CD14-positive monocyte (primary cell): ENCODE results near the gene GATA1. TPM values are rescaled to one million over a fixed set of nuclear protein-coding genes. Genes with fewer than 3 reads are reported as not detected.
A peak's percentile ranks its signal among the peaks of the same experiment; 100 is the strongest.

Experiments used
- DNase-seq, 3 donors: peaks; one replicate each; pipeline ENCODE4 v3.0.0-alpha.2; 2011 to 2022
- H2AFZ ChIP-seq: 2 replicates; pipeline ENCODE4 v1.6.0; 2012; ENCODE audit warnings: mild to moderate bottlenecking, low read depth, low read length, inconsistent platforms; ENCODE audit not compliant: insufficient read depth, poor library complexity, severe bottlenecking
- H3K27ac ChIP-seq, 2 donors: 1 replicate in 1 of 2; 2 replicates in 1 of 2; pipeline ENCODE4 v1.5.1; 2012 to 2013; ENCODE audit warnings: low read length in 2 of 2, control low read depth in 1 of 2, inconsistent platforms in 1 of 2, low read depth in 1 of 2, mild to moderate bottlenecking in 1 of 2
- H3K27me3 ChIP-seq, 2 donors: one replicate each; pipeline versions ENCODE4 v1.6.0 to v1.6.1; 2011 to 2013; ENCODE audit warnings: low read length in 2 of 2; ENCODE audit not compliant: control insufficient read depth in 2 of 2, insufficient read depth in 2 of 2
- H3K36me3 ChIP-seq, 2 donors: replicated peaks in 1 of 2; 1 replicate in 1 of 2; 2 replicates in 1 of 2; pipeline versions ENCODE4 v1.5.1 to v1.6.1; 2012 to 2013; ENCODE audit warnings: low read length in 2 of 2, control low read depth in 1 of 2, inconsistent platforms in 1 of 2, mild to moderate bottlenecking in 1 of 2; ENCODE audit not compliant: insufficient read depth in 2 of 2, control insufficient read depth in 1 of 2
- H3K4me1 ChIP-seq, 2 donors: 1 replicate in 1 of 2; 2 replicates in 1 of 2; pipeline versions ENCODE4 v1.5.1 to v1.6.1; 2012 to 2013; ENCODE audit warnings: low read length in 2 of 2, control low read depth in 1 of 2, inconsistent platforms in 1 of 2, mild to moderate bottlenecking in 1 of 2, moderate library complexity in 1 of 2; ENCODE audit not compliant: insufficient read depth in 2 of 2, control insufficient read depth in 1 of 2
- H3K4me2 ChIP-seq: replicated peaks from 2 replicates; pipeline ENCODE3; 2012; ENCODE audit warnings: low read length, moderate library complexity, mild to moderate bottlenecking; ENCODE audit not compliant: poor library complexity, severe bottlenecking; ENCODE audit errors: extremely low read depth
- H3K4me3 ChIP-seq, 3 experiments: fragments of 200-600 bp in 1 of 3; sonication (generic) in 1 of 3; replicated peaks in 1 of 3; 1 replicate in 2 of 3; 2 replicates in 1 of 3; pipeline ENCODE4 v1.5.1; 2011 to 2013; ENCODE audit warnings: low read length in 3 of 3, mild to moderate bottlenecking in 3 of 3, control low read depth in 2 of 3, low read depth in 2 of 3, inconsistent platforms in 1 of 3, moderate library complexity in 1 of 3
- H3K79me2 ChIP-seq: 2 replicates; pipeline ENCODE4 v1.6.0; 2012; ENCODE audit warnings: mild to moderate bottlenecking, control low read depth, inconsistent platforms, low read length, moderate library complexity; ENCODE audit not compliant: insufficient read depth
- H3K9ac ChIP-seq: 2 replicates; pipeline ENCODE4 v1.6.0; 2017; ENCODE audit warnings: low read length, mild to moderate bottlenecking; ENCODE audit not compliant: insufficient read depth, poor library complexity, severe bottlenecking
- H3K9me3 ChIP-seq, 2 donors: replicated peaks in 1 of 2; 1 replicate in 1 of 2; 2 replicates in 1 of 2; pipeline versions ENCODE4 v1.5.1 to v1.6.1; 2012 to 2013; ENCODE audit warnings: low read length in 2 of 2, control low read depth in 1 of 2; ENCODE audit not compliant: control insufficient read depth in 1 of 2, insufficient read depth in 1 of 2
- H4K20me1 ChIP-seq: 2 replicates; pipeline ENCODE4 v1.6.0; 2012; ENCODE audit warnings: mild to moderate bottlenecking, low read length, control low read depth, moderate library complexity; ENCODE audit not compliant: insufficient read depth
- H3K27ac Mint-ChIP-seq, 7 donors: one replicate each; pipeline ENCODE4 v1.8.0; 2020; ENCODE audit warnings: mild to moderate bottlenecking in 7 of 7, mixed read lengths in 7 of 7, moderate library complexity in 6 of 7, inconsistent platforms in 2 of 7
- H3K27me3 Mint-ChIP-seq, 3 donors: one replicate each; pipeline ENCODE4 v1.8.0; 2021 to 2022; ENCODE audit warnings: low read depth in 3 of 3, mild to moderate bottlenecking in 3 of 3, mixed read lengths in 3 of 3, moderate library complexity in 3 of 3, inconsistent platforms in 1 of 3
- H3K36me3 Mint-ChIP-seq, 2 donors: one replicate each; pipeline ENCODE4 v1.8.0; 2020; ENCODE audit warnings: mixed read lengths in 2 of 2, inconsistent platforms in 1 of 2, mild to moderate bottlenecking in 1 of 2
- H3K4me1 Mint-ChIP-seq: one replicate; pipeline ENCODE4 v1.8.0; 2020; ENCODE audit warnings: mild to moderate bottlenecking, mixed read lengths
- H3K4me3 Mint-ChIP-seq, 2 donors: one replicate each; pipeline ENCODE4 v1.8.0; 2020; ENCODE audit warnings: mild to moderate bottlenecking in 2 of 2, mixed read lengths in 2 of 2, moderate library complexity in 1 of 2
- H3K9me3 Mint-ChIP-seq, 7 donors: one replicate each; pipeline ENCODE4 v1.8.0; 2020 to 2022; ENCODE audit warnings: mixed read lengths in 7 of 7, mild to moderate bottlenecking in 6 of 7, moderate library complexity in 6 of 7, inconsistent platforms in 2 of 7
- WGBS: methylation state at CpG from one replicate; pipeline ENCODE4 v1.1.5; 2013; ENCODE audit warnings: missing lambda C conversion rate; ENCODE audit not compliant: insufficient coverage; 5-methylcytosine and 5-hydroxymethylcytosine counted together
- intact Hi-C, 2 donors: fragments of 100-400 bp; cut with micrococcal nuclease; formaldehyde crosslinking; loops; one replicate each; pipeline versions ENCODE4 v1.15.0 to v1.15.1; 2023
- polyA plus RNA-seq, 3 donors: library from polyadenylated mRNA; depleted of rRNA in 1 of 3; unstranded in 2 of 3; stranded (reverse) in 1 of 3; fragments of 300-500 nt in 2 of 3; fragments of >200 nt in 1 of 3; fragmentation: Illumina TruSeq in 2 of 3; gene quantifications; 1 replicate in 2 of 3; 2 replicates in 1 of 3; pipeline ENCODE4 v1.2.3, GENCODE V29; 2012 to 2021
- TF ChIP-seq, protein P1 (sequence below): fragments of 200-600 bp; IDR thresholded peaks from one replicate; pipeline ENCODE4 v1.8.0; 2022; ENCODE audit warnings: antibody characterized with exemption, mild to moderate bottlenecking

GATA1 gene
- polyA plus RNA-seq, 3 donors = not detected

DNA sequence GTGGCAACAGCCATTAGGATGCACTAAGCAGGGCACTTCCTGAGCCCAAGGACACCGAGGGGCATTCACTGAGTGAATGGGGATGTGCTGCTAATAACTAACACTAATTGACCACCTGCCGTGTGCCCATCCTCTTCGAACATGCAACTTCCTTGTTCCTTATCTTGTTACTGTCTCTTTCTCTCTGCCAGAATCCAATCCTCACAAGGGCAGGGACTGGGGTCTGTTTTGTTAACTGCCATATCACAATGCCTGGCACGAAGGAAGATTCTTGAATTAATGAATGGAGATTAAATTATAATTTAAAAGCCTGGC, 41.2 kb downstream of the GATA1 start:
- H3K9me3 Mint-ChIP-seq = peaks cover 0 to 34% (median 18%) of the 10 kb centered on the region in 7 donors
- peaks cover 27 to 28% of the 10 kb centered on the region in 2 donors for H3K36me3 Mint-ChIP-seq
- intact Hi-C loops = no loop called here
- peaks cover 42 to 63% (median 47%) of the 10 kb centered on the region in 3 donors for H3K27me3 Mint-ChIP-seq
- H2AFZ ChIP-seq = no peak overlapping the region
- H3K36me3 ChIP-seq = peaks cover 15 to 21% of the 10 kb centered on the region in 2 donors
- H3K27me3 ChIP-seq = peaks cover 1 to 38% of the 10 kb centered on the region in 2 donors
- peaks cover 9% of the 10 kb centered on the region for H3K4me1 Mint-ChIP-seq
- no peaks in the 10 kb centered on the region for H3K79me2 ChIP-seq
- H3K4me1 ChIP-seq = no peaks in the 10 kb centered on the region
- no peak overlapping the region for H3K4me2 ChIP-seq
- H3K9ac ChIP-seq = no peak overlapping the region
- peak overlapping the region in 1 of 2 donors; percentile 68 for H3K4me3 Mint-ChIP-seq
- TF ChIP-seq, protein P1, sequence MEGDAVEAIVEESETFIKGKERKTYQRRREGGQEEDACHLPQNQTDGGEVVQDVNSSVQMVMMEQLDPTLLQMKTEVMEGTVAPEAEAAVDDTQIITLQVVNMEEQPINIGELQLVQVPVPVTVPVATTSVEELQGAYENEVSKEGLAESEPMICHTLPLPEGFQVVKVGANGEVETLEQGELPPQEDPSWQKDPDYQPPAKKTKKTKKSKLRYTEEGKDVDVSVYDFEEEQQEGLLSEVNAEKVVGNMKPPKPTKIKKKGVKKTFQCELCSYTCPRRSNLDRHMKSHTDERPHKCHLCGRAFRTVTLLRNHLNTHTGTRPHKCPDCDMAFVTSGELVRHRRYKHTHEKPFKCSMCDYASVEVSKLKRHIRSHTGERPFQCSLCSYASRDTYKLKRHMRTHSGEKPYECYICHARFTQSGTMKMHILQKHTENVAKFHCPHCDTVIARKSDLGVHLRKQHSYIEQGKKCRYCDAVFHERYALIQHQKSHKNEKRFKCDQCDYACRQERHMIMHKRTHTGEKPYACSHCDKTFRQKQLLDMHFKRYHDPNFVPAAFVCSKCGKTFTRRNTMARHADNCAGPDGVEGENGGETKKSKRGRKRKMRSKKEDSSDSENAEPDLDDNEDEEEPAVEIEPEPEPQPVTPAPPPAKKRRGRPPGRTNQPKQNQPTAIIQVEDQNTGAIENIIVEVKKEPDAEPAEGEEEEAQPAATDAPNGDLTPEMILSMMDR = no peak
- no peaks in the 10 kb centered on the region for H4K20me1 ChIP-seq
- no CpG with 5 or more reads among the region's 4 CpGs for WGBS
- H3K9me3 ChIP-seq = no peaks in the 10 kb centered on the region
- DNase-seq = no peak
- H3K27ac Mint-ChIP-seq = no peak overlapping the region
- H3K27ac ChIP-seq = no peak overlapping the region
- H3K4me3 ChIP-seq = no peak overlapping the region

DNA sequence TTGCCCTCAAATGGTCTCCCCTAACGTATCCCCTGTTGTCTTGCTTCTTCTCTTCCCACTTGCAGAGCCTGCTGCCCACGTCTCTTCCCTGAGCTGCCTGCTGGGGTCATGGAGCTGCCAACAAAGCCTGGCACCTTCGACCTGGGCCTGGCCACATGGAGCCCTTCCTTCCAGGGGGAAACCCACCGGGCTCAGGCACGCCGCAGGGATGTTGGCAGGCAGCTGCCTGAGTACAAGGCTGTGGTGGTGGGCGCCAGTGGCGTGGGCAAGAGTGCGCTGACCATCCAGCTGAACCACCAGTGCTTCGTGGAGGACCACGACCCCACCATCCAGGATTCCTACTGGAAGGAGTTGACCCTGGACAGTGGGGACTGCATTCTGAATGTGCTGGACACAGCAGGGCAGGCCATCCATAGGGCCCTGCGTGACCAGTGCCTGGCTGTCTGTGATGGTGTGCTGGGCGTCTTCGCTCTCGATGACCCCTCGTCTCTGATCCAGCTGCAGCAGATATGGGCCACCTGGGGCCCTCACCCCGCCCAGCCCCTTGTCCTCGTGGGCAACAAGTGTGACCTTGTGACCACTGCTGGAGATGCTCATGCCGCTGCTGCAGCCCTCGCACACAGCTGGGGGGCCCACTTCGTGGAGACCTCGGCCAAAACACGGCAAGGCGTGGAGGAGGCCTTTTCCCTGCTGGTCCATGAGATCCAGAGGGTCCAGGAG, 42.8 kb downstream of the GATA1 start:
- H3K4me2 ChIP-seq = no peak overlapping the region
- H2AFZ ChIP-seq = no peak overlapping the region
- no peaks in the 10 kb centered on the region for H3K9me3 ChIP-seq
- DNase-seq = no peak
- H4K20me1 ChIP-seq = no peaks in the 10 kb centered on the region
- H3K4me3 ChIP-seq = no peak overlapping the region
- WGBS = 100% methylated on average over 9 of the region's 24 CpGs
- TF ChIP-seq, protein P1 = no peak
- H3K9ac ChIP-seq = no peak overlapping the region
- no peak overlapping the region for H3K27ac ChIP-seq
- H3K79me2 ChIP-seq = no peaks in the 10 kb centered on the region
- peaks cover 9 to 53% of the 10 kb centered on the region in 2 donors for H3K27me3 ChIP-seq
- Mint-ChIP-seq H3K4me3 (no peak overlapping the region), H3K36me3 (peaks cover 13 to 16% of the 10 kb centered on the region in 2 donors), H3K27ac (no peak overlapping the region), H3K9me3 (peaks cover 0 to 32% (median 18%) of the 10 kb centered on the region in 7 donors), H3K4me1 (peaks cover 9% of the 10 kb centered on the region), H3K27me3 (peaks cover 53 to 79% (median 63%) of the 10 kb centered on the region in 3 donors)
- intact Hi-C loops = no loop called here
- H3K36me3 ChIP-seq = peaks cover under 1 to 6% of the 10 kb centered on the region in 2 donors
- H3K4me1 ChIP-seq = no peaks in the 10 kb centered on the region
